Measurements from ENCODE around the gene ADD3.

Gene ADD3

DNA sequence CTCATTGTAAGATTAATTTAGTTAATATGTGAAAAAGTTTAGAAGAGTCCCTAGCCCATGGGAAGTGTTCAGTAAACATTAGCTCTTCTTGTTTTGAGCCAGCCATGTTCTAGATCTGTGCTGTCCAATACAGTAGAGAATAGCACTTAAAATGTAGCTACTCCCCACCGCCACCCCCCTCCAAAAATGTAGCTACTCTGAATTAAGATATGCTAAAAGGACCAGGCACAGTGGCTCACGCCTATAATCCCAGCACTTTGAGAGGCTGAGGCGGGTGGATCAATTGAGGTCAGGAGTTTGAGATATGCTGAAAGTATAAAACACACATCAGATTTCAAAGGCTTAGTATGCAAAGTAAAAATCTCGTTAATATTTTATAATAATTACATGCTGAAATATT, 152.3 kb downstream of the ADD3 start:
- no peak for DNase-seq

DNA sequence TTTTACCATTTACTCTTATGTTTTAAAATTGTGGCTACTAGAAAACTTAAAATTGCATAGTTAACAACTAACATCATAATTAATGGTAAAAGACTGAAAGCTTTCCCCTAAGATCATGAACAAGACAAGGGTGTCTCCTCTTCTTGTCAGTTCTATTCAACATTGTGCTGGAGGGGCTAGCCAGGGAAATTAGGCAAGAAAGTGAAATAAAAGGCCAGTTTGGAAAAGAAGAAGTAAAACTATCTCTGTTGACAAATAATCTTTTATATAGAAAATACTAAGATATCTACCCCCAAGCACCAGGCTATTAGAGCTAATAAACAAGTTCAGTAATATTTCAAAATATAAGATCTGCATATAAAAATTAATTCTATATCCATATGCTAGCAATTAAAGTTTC, 152.7 kb downstream of the ADD3 start:
- no peak for DNase-seq

DNA sequence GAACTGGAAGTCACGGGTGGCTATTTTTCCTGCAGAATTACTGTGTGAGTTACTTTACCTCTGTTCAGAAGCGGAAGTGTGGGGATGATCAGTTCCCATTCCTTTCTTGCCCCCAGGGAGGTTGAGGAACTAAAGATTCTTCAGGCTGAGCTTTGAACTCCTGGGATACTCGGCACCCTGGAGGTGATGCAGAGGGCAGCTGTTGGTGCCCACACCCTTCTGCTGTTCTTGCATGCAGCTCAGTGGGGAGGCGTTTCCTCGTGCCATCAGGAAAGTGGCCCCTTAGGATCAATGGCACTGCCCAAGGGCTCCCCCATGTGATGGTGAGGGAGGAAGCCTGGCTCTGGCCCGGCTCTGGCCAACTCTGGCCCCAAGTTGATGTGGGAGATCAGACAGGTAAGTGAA, 155.0 kb downstream of the ADD3 start:
- DNase-seq: no peak

DNA sequence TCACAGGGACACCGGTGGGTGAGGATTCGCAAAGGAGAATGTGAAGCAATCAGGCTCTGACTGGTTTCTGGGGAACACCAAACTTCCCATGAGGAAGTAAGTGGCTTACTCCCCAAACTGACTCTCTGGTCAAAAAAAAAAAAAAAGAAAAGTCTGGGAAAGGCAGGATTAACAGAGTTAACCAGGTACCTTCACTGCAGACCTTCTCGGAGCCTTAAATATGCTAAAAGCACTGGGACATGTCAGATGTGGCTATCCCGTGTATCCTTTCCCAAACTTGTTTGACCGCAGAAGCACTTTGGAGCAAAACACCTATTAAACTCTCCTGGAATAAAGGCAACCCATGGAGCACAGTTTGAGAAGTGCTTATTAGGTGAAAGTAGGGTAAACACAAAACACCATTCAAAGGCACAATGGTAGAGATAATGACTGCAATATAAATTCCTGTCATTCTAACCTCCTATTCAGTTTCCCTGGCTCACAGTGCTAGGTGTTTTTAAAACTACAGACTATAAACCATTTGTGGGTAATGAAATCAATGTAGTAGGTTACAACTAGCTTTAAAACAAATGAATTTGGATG, 155.5 kb downstream of the ADD3 start:
- no peak for DNase-seq

DNA sequence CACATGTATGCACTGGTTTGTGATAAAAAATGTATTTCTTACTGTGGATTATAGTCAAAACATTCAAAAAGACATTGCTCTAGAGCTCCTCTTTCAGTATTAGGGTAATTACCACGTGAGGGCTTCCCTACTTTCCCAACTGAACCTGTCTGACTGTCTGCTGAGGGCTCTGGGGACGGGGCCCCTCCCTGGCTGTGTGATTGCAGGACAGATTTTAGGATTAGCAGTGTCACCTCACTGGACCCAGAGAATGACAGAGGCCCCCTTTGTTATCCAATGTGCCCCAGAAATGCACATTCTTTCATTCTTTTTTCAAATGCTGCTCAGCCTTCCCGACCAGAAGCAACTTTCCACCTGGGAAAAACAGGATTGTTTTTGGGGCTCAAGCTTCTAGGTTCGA, 156.1 kb downstream of the ADD3 start:
- DNase-seq: no peak

DNA sequence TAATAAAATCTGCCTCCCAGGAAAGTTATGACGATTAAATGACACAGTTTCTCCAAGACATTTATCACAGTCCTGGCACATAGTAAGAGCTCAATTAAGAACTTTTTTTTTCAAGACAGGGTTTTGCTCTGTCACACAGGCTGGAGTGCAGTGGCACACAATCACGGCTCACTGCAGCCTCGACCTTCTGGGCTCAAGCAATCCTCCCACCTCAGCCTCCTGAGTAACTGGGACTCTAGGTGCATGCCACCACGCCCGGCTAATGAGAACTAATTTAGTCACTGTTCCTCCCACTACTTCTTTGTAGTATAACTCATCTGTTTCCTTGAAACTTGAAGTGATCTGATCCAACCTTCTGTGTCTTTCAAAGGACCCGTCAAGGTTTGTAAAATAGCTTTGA, 157.5 kb downstream of the ADD3 start:
- no peak for DNase-seq

DNA sequence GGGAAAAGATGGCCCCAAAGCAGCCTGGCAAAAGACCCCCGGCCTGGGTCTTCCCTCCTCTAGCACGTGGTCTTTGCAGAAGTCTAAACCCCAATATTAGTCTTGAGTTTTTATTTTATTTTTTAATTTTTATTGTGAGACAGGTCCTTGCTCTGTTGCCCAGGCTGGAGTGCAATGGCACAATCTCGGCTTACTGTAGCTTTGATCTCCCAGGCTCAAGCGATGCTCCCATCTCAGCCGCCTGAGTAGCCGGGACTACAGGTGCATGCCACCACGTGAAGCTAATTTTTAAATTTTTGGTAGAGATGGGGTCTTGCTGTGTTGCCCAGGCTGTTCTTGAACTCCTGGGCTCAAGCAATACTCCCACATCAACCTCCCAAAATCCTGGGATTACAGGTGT, 159.4 kb downstream of the ADD3 start:
- DNase-seq: no peak

DNA sequence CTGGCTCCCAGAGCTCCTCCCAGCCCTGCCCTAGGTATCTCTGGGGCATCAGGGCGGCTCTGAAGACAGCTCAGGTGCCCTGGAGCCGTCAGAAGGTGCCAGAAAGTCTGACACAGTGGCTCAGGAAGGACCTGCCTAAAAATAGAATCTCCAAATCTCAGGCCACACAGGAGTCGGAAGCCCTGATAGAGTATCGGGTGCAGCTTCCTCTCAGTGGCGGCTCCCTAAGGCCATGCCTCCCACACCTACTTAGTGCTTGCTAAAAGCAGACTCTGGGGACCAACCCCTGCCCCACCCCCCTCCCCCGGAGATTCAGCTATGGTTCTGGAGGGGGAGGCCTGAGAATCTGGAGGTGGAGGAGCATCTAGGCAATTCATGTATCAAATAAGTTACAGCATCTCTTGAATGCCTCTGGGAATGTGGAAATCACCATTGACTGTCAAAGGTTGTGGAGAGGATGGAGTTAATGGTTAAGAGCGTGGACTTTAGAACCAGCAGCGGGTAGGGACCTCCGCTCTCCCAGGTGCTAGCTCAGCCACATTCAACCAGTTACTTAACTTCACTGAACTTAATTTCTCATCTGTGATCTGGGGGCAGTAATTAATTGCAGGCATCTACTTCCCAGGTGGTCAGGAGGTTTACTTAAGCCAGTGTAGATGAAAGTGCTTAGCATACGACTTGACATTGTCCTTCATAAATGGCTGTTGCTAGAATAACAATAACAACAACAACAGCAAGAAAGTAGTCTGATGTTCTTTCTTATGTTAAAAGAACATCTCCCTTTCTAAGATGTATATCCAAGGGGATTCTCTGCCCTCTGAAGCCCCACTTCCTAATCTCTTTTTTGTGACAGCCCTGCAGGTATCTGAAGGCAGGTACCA, 161.1 kb downstream of the ADD3 start:
- DNase-seq: no peak

DNA sequence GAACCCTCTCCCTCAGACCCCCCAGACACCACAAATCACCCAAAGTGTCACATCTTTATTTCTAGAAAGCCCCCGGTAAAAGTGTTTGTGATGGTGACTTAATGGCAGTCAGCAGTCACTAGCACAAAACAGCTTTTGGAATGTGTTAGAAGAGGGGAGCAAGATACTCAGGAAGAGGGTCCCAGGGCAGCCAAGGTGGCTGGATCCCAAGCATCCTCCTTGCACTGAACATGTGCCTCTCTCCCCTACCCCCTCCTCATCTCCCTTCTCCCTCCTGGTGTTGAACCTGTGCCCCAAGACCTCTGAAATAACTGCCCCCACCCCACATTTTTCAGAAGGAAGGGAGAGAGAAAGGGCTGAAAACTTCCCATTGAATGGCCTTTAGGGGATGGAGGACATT, 161.8 kb downstream of the ADD3 start:
- no peak for DNase-seq

DNA sequence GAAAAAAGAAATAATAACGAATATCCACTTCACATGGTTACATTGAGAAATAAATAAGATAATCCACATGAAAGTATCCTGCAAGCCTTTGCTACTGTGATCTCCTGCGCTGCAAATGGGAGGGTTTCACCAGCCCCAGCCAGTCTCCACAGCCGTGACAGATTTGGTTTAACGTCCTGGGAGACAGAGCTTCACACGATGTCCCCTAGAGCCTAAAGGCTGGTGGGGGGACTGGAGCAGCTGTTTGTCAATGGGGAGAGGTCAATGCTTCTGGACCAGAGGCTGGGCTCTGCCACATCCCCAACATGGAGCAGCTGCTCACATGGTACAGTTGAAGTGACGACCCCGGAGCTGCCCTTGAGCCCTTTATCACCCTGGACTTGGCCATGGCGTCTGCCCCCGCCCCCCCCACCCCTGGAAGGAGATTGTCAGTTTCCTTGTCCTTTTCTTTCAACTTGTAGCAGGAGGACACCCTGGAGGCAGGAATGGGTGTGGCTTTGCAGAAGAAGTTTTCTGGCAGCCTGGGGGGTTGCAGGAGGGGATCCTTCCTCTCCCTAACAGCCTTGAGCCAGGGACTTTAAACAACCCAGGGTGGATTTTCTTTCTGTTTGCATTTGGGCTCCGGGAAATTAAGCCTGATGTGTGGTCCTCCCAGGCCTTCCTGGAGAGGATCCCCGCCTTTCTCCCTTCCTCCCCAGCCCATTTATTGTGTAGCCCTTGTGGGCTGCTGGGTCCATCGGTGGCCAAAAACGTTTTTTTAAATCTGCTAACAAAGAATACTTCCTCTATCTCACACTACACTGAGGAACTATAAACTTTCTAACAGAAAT, 162.6 kb downstream of the ADD3 start:
- no peak for DNase-seq

DNA sequence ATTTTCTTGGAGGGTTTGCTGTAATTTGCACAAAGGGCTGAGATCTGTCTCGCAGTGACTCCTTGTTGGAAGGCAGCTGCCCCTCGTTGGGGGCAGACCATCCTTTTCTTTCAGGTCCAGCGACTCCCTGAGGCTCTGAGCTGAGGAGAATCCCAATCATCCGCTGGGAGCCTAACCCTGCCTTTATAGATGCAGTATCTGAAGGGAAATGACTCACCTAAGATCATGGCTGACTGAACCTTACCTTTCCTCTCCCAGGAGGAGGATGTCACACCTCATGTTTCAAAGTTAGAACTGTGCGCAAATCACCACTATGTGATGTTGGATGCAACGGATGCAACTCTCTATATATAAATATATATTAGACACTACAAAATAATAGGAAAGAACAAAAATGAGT, 163.2 kb downstream of the ADD3 start:
- no peak for DNase-seq

DNA sequence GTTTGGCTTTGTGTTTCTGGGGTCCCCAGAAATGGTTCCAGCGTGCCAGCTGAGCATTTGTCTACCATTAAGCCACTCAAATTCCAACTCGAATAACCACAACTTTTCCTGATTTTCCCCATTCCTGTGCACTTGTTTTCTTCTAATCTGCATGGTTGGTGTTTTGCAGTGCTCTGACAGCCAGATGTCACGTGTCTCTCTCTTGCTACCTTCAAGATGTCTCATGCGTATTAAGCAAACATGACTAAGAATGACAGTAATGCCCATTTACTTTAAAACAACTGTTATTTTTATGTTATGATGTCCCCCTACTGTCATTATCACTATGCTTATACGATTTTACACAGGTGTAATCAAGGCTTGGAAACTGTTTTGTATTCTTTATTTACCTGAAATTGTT, 164.4 kb downstream of the ADD3 start:
- DNase-seq: no peak

DNA sequence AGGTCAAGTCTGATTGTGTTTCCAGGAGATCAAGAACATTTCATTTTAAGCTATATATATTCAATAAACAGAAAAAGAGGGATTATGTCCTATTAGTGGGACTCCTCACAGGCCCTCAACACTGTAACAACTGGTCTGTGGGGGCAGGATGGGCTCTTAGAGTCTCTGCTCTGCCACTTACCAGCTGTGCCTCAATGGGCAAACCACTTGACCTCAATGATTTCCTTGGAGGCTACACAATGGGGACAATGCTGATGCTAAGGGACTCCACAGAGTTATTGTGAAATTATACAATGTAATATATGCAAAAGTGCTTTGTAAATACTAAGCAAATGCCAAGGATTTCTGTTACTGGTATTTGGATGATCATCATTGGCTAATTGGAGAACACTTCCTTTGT, 166.4 kb downstream of the ADD3 start:
- no peak for DNase-seq

DNA sequence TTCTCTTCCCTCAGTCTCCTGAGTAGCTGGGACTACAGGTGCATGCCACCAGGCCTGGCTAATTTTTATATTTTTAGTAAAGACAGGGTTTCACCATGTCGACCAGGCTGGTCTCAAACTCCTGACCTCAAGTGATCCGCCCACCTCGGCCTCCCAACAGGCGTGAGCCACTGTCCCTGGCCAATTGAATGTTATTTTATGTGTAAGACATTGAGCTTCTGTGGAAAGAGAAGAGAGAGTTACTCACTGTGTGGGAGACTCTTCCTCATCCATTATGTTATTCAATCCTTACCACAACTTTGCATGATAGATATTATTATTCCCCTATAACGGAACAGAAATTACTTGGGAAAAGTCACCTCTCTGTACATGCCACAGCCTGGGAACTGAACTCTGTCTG, 167.0 kb downstream of the ADD3 start:
- no peak for DNase-seq

DNA sequence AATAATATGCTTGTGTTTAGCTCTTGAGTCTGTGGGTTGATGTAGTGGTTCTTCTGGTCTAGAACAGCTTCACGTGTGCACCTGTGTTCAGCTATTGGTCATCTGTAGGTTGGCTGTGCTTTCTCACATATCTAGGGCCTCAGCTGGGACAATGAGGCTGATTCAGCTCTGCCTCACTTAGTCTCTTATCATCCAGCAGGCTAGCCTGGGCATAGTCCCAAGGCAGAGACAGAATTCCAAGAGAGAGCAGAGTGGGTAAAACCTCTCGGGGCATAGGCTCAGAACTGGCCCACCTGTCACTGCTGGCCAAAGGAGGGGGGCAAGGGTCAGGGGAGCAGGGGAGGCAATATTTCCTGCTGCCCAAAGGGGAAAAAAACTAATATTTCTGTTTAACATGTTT, 167.6 kb downstream of the ADD3 start:
- no peak for DNase-seq

DNA sequence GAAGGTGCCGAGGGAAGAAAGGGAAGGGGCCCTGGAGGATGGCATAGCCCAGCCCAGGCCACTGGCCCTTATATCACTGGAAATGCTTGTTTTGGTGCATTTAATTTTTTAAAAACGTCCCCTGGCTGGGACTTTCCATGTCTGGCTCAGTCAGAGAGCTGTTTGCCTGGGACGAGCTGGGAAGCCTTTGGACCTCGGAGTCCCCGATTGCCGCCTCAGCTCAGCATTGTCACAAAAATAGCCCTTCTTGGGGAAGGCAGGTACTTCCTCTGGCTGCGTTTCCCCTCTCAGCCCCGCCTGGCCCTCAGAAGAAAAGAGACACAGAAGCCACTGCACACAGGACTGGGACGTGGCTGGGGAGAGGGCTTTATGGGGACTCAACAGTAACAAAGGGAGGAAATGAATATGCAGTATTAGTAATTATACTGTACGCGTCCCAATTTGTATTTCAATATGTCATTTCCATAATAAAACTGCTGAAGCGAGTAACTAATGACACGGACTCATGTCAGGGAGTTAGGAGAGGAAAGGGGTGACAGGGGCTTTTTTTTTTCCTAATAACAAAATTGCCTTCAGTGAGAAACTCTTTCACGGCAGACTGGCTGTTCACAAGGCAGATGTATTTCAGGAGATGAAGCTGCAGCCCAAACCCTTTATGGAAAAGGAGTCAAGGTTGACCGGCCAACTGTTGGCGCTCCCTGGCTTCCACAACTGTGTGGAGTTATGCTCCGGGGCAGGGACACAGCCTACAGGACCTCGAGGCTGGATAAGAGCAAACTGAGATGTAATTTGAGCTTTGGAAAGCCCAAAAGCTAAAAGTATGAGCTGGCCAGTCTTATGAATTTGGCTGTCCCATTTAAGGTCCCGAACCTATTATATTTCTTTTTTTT, 168.6 kb downstream of the ADD3 start:
- no peak for DNase-seq

DNA sequence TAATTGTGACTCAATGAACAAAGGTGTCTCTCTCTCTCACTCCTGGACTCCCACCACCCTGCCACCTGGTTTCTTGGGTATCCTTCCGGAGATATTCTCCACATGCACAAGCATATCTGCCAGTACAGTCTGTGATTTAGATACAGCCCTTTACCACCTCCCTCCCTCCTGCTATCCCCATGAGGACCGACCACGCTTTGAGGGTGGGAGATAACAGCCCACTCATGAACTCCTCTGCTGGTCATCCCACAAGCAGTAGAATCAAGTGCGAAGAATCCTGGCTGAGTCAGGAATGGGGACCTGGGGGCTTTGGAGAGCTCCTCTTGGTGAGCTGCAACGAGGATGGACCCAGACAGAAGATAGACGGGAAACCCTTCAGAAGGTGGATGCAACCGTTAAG, 171.4 kb downstream of the ADD3 start:
- DNase-seq: no peak

DNA sequence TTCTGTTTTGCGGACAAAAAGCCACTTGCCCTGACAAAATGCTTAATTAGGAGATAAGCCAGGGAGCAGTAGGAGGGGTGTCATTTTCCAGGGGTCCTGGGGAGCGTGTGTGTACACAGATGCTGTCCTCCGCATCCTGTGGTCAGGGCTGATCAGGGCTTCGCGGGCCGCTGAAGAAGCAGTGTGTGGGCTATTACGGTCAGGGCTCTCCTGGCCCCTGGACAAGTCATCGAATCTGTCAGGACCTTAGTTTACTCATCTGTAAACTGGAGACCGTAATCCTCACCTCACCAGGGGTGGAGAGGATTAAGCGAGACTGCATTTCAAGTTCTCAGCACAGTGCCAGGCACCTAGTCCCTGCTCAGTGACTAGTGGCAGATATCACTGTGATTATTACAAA, 173.7 kb downstream of the ADD3 start:
- no peak for DNase-seq

DNA sequence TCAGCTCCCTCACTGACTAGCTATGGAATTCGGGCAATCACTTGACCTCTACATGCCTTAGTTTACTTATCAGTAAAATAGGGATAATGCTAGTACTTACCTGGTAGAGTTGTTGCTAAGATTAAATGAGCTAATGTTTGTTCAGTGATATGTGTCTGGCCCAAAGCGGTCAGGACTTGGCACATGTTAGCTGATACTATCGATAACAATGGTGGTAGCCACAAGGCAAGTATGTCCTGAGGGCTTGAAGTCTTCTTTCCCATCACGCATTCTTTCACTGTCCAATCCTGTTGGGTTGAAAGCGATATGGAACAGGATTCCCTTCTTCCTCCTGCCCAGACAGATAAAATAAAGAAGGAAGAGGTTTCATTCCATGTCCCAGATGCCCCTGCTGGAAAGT, 174.1 kb downstream of the ADD3 start:
- DNase-seq: no peak

DNA sequence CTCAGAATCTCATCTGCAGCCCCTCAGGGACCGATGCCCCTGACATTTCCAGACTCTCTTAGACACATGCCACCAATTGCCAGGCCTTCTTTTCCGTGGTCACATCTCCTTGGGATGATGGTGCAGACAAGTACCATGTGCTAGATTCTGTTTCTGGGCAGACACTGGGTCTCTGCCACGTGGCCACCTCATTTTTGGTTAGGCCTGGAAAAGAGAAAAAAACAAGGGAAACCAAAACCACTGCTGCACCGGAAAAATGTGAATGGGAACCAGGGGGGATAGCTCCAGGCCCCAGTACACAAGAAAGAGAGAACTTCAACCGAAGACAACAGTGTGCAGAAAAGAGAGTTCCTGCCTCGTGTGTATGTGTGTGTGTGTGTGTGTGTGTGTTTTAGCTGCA, 176.6 kb downstream of the ADD3 start:
- DNase-seq: no peak
